Rectal smooth muscle tissue (tissue), 1 donor: ENCODE results near the gene GLT6D1.

Experiments used
- H3K27ac ChIP-seq: one replicate; pipeline ENCODE4 v1.7.0; 2013; ENCODE audit warnings: low read depth, low read length, inconsistent platforms
- H3K27me3 ChIP-seq: one replicate; pipeline ENCODE4 v1.7.0; 2013; ENCODE audit warnings: low read length; ENCODE audit not compliant: control insufficient read depth, insufficient read depth
- H3K36me3 ChIP-seq: one replicate; pipeline ENCODE4 v1.7.0; 2013; ENCODE audit warnings: low read length; ENCODE audit not compliant: control insufficient read depth, insufficient read depth
- H3K4me1 ChIP-seq: one replicate; pipeline ENCODE4 v1.7.0; 2013; ENCODE audit warnings: low read length; ENCODE audit not compliant: control insufficient read depth, insufficient read depth
- H3K4me3 ChIP-seq: one replicate; pipeline ENCODE4 v1.7.0; 2013; ENCODE audit warnings: low read length
- H3K9ac ChIP-seq: one replicate; pipeline ENCODE4 v1.7.0; 2013; ENCODE audit warnings: low read length

GLT6D1 gene

GRCh38 chr9:135608294-135608998 lies 30.9 kb downstream of the GLT6D1 start:
- Histone ChIP-seq H3K9ac (no peak overlapping the region), H3K4me3 (no peak overlapping the region), H3K27ac (no peak overlapping the region), H3K36me3 (no peaks in the 10 kb centered on the region), H3K27me3 (no peaks in the 10 kb centered on the region), H3K4me1 (no peaks in the 10 kb centered on the region)

DNA sequence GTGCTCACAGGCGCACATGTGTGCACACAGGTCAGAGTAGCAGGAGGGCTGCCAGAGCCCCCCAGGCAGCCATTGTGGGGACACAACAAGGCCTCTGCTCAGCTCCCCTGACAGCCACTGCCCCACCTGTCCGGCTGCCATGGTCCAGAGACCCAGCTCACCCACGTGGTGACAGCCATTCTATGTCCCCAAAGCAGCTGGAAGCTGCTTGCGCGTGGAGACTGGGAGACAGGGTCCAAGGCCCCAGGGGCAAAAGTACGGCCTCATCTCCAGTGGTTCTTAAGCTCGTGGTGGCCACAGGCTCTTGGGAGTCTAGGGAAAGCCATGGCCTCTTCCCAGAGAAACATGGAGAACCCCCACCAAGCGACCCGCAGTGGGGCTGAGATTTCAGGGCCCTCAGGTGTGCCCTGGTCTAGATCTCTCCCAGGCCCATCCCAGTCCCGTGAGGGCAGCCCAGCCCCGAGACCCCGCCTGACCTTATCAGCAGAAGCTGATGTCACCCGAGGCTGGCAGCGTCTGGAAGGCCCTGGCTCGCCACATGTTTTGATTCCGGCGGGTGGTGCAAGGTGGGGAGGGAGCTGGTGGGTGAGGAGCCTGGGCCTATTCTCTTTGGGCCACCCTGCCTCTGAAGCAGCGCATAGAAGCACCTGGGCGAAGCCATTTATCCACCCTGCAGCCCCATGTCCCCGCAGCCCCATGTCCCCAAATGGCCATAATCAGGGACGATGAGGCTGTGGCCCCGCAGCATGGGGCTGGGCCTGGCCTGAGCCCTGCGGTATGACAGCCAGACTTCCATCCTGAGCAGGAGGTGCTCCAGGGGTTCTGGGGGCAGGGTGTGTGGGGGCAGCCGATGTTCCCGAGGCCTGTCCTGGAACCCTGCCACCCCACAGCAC lies 31.7 kb downstream of the GLT6D1 start:
- no peaks in the 10 kb centered on the region for H3K27me3 ChIP-seq

GRCh38 chr9:135606885-135607259 lies 32.5 kb downstream of the GLT6D1 start:
- Histone ChIP-seq H3K36me3 (no peaks in the 10 kb centered on the region), H3K9ac (no peak overlapping the region), H3K27ac (no peak overlapping the region), H3K4me1 (no peaks in the 10 kb centered on the region), H3K27me3 (no peaks in the 10 kb centered on the region), H3K4me3 (no peak overlapping the region)

More for the DNA sequence above, 31.7 kb downstream of the GLT6D1 start:
- H3K4me1 ChIP-seq = no peaks in the 10 kb centered on the region
- H3K36me3 ChIP-seq = no peaks in the 10 kb centered on the region
- no peak overlapping the region for H3K27ac ChIP-seq
- H3K9ac ChIP-seq = no peak overlapping the region
- H3K4me3 ChIP-seq = no peak overlapping the region

- H3K27ac ChIP-seq = no peak overlapping the region
- H3K4me1 ChIP-seq = no peaks in the 10 kb centered on the region
- H3K27me3 ChIP-seq = no peaks in the 10 kb centered on the region
- H3K36me3 ChIP-seq = no peaks in the 10 kb centered on the region
- H3K4me3 ChIP-seq = no peak overlapping the region
- H3K9ac ChIP-seq = no peak overlapping the region
These were observed 34.0 kb downstream of the GLT6D1 start for GRCh38 chr9:135605238-135605781.

DNA sequence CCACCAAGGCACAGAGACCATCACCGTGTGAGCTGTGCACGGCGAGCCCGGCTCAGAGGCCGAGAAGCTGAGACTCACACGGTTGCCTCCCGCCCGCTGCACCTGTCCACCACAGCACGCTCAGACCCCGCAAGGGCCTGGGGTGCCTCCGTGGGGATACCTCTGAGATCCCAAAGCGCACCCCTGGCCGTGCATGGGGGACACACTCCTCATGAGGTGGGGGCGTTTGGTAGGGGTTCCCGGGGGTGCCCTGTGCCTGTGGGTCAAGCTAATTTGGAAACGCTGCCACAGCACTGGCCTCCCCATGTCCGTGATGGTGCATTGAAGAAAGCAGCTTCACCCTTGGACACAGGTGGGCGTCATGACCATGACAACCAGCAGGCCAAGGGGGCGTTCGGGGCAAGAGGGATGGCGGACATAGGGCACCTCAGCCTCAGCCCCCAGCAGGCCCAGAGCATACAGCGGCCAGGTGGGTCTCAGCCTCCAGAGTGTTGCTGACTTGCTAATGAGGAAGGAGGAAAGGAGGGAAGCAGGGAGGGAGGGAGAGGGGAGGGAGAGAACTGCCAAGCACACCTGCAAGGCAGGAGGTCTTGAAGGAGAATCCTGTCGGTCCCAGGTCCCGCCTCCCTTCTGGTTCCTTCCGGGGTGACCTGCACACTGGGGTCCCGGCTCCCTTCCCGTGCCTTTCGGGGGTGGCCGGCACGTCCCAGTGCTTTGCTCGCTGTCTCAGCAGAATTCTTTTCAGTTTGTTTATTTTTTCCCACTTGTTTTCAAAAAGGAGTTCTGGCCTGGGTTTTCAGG lies 34.7 kb downstream of the GLT6D1 start:
- Histone ChIP-seq H3K27me3 (no peaks in the 10 kb centered on the region), H3K36me3 (no peaks in the 10 kb centered on the region), H3K4me3 (no peak overlapping the region), H3K4me1 (no peaks in the 10 kb centered on the region), H3K9ac (no peak overlapping the region), H3K27ac (no peak overlapping the region)

DNA sequence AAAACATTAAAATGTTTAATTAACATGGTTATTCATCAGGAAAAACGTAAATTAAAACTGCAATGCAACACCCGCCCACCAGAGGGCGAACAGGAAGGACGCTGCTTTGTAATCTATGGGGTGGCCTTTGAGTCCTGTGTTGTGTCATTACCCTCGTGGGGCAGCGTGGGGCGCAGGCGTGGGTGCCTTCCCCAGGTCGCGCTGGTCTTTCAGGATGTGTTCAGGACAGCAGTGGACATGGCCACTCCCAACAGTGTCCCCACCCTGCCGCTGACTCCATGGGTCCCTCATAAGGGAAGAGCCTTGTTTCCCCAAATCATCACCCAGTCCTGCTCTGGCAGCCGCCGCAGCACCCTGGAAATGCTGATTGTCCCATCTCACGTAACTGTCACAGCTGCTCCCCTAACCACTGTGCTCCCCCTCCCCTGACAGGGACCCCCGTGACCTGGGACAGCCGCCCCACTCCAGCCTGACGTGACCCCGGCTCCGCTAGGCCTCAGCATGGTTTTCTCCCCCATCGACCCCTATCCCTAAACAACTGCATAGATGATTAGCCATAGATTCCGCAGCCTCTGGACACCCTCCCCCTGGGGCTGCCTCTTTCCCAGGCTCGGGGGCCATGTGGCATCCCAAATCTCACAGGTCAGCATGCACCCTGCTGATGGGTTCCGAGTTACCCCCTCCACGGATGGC lies 36.4 kb downstream of the GLT6D1 start:
- H3K27me3 ChIP-seq = no peaks in the 10 kb centered on the region
- H3K27ac ChIP-seq = no peak overlapping the region
- no peaks in the 10 kb centered on the region for H3K4me1 ChIP-seq
- no peaks in the 10 kb centered on the region for H3K36me3 ChIP-seq
- no peak overlapping the region for H3K9ac ChIP-seq
- H3K4me3 ChIP-seq = no peak overlapping the region

- Histone ChIP-seq H3K27ac (no peak overlapping the region), H3K9ac (no peak overlapping the region), H3K4me3 (no peak overlapping the region), H3K36me3 (no peaks in the 10 kb centered on the region), H3K4me1 (no peaks in the 10 kb centered on the region), H3K27me3 (no peaks in the 10 kb centered on the region)
These were observed 37.4 kb downstream of the GLT6D1 start for GRCh38 chr9:135601988-135602387.

GRCh38 chr9:135600296-135600817 lies 39.0 kb downstream of the GLT6D1 start:
- Histone ChIP-seq H3K4me1 (no peaks in the 10 kb centered on the region), H3K27me3 (no peaks in the 10 kb centered on the region), H3K4me3 (no peak overlapping the region), H3K9ac (no peak overlapping the region), H3K36me3 (no peaks in the 10 kb centered on the region), H3K27ac (no peak overlapping the region)

DNA sequence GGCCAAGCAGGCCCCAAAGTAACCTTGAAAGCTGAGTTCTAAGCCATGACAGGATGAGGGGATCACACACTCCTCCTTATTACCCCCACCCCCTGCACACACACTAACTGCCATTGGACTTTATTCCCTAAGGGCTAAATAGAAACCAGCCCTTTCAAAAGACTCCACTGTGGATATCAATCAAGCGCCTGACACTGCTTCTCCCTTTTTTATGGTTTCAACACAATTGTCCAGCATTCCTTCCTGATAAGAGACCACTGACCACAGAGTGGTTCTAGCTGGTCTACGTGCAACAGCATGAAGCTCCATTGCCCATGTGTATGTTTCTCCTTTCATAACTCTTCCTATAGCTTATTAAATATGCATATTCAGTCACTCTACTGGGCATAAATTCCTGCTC lies 43.1 kb downstream of the GLT6D1 start:
- no peaks in the 10 kb centered on the region for H3K4me1 ChIP-seq
- peaks cover 5% of the 10 kb centered on the region for H3K27me3 ChIP-seq

DNA sequence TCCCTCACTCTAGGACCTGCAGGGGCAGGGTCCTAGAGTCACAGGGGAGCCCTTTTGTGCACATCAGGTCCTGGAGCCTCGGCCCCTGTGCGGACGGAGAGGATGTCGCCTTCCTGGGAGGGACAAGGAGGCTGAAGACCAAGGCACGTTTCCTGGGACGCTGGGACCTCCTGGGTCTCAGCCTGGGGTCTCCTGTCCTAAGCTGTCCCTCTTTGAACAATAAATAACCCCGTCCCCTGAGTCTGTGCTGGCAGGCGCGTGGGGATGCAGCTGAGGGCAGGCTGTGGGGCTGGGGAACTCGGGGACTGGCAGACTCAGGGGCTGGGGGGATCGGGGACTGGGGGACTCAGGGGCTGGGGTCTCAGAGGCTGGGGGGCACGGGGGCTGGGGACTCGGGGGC lies 46.7 kb downstream of the GLT6D1 start:
- H3K27me3 ChIP-seq = peaks cover 5% of the 10 kb centered on the region
- H3K4me3 ChIP-seq = no peak overlapping the region
- no peak overlapping the region for H3K9ac ChIP-seq
- no peaks in the 10 kb centered on the region for H3K36me3 ChIP-seq
- H3K27ac ChIP-seq = no peak overlapping the region
- H3K4me1 ChIP-seq = no peaks in the 10 kb centered on the region

More for the DNA sequence above, 43.1 kb downstream of the GLT6D1 start:
- no peaks in the 10 kb centered on the region for H3K36me3 ChIP-seq
- no peak overlapping the region for H3K27ac ChIP-seq
- H3K4me3 ChIP-seq = no peak overlapping the region
- H3K9ac ChIP-seq = no peak overlapping the region

GRCh38 chr9:135592331-135592590 lies 47.1 kb downstream of the GLT6D1 start:
- no peak overlapping the region for H3K9ac ChIP-seq
- no peak overlapping the region for H3K27ac ChIP-seq
- peaks cover 5% of the 10 kb centered on the region for H3K27me3 ChIP-seq
- no peaks in the 10 kb centered on the region for H3K4me1 ChIP-seq
- H3K4me3 ChIP-seq = no peak overlapping the region
- H3K36me3 ChIP-seq = no peaks in the 10 kb centered on the region
